Measurements from ENCODE around the gene EML3.
A peak's percentile ranks its signal among the peaks of the same experiment; 100 is the strongest.
"Not testable (repeated sequence)": the region's sequence is repeated elsewhere in the genome, so short reads cannot be mapped to it uniquely, and the experiment has no call there.

EML3 gene

GRCh38 chr11:62595124-62595523 is 17.5 kb downstream of the EML3 start:
- DNase-seq, result no peak

GRCh38 chr11:62593434-62594044 is 19.0 kb downstream of the EML3 start:
- peak; percentile 42 to 68 for DNase-seq

- no peak for DNase-seq
These were observed 19.6 kb downstream of the EML3 start for GRCh38 chr11:62592989-62593421.

- no peak for DNase-seq
These were observed 20.3 kb downstream of the EML3 start for GRCh38 chr11:62592146-62592815.

- peak; percentile 98 for DNase-seq
These were observed 21.0 kb downstream of the EML3 start, which contains the start of gene TUT1 for GRCh38 chr11:62591448-62592145. Gene TUT1, minus strand, starts transcription at chr11:62591523. Its CDS starts 38 bp downstream, at chr11:62591485.

- no peak for DNase-seq
These were observed 23.5 kb downstream of the EML3 start for GRCh38 chr11:62588966-62589637.

- not testable (repeated sequence) for DNase-seq
These were observed 27.2 kb downstream of the EML3 start for GRCh38 chr11:62585356-62585755.

- not testable (repeated sequence) for DNase-seq
These were observed 30.8 kb downstream of the EML3 start for GRCh38 chr11:62581735-62582134.

- DNase-seq, result no peak
These were observed 31.4 kb downstream of the EML3 start for GRCh38 chr11:62580959-62581715.

- no peak for DNase-seq
These were observed 33.3 kb downstream of the EML3 start for GRCh38 chr11:62579252-62579651.

DNA sequence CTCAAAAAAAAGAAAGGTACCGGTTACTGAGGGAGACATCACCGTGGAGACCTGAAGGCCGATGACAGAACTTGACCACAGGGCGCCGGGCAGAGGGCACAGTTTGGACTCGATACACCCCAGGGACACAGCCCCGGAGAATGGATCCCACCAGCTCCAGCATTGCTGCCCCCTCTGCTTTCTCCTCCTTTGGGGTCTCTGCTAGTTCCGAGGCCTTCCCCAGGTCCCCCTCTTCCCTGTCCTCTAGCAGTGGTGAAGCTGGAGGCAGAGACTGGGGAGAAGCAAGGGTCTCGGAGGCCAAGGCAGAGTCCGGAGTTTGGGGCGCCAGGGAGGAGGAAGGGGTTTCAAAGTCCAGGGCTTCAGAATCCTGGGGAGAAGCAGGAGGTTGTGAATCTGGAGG is 34.0 kb downstream of the EML3 start:
- no peak for DNase-seq

- DNase-seq, result no peak
These were observed 35.4 kb downstream of the EML3 start for GRCh38 chr11:62577046-62577714.

DNA sequence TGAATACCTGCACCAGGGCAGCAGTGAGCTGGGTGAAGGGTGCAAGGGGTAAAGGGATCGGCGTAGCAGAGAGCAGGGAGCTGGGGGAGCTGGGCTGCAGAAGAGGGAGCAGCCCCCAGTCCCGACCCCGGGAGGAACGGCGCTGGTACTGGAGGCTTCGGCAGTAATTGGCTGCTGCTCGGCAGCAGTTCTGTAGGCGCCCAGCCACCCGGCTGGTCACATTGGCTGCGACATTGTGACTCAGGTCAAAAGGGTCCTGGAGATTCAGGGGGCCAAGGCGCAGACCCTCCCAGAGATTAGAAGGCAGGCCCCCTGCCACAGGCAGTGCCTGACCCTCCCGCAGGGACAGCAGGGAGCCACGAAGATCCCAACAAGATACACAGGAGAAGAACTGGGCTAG is 36.7 kb downstream of the EML3 start:
- DNase-seq, result no peak

GRCh38 chr11:62575156-62575555 is 37.4 kb downstream of the EML3 start:
- DNase-seq, result peak; percentile 8 to 33

GRCh38 chr11:62574363-62575071 is 38.1 kb downstream of the EML3 start:
- no peak for DNase-seq

DNA sequence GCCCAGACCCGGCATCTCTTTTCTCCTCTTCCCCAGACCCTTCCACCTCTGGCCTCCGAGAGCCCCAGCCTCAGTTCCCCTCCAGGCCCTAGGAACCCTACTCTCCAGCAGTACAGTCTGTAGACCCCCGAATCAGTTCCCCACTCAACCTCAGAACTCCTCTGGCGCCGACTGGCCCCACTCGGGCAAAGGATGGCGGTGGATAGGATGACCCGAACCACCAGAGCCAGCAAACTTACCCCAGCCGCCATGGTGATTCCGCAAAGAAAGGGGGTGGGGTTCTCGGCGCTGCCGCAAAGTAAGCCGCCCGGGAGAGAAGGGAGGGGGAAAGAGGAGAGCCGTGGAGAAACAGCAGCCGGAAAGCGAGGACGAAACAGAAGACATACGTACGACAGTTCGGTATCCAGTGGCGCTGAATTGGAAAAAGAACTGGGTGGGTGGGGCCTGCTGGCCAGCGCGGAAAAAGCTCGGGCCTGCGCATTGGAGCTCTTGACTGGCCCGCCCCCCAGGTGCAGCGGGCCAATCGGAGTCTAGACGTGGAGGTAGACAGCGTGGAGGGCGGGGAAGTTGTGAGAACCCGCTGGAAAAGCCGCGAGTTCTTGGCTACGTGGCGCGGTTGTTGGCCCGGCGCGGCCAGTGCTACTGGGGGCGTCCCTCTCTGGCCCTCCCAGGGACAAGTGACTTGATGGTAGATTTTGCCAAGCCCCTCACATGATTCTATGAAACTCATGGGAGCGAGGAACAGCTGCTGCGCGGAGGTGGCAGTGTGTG is 38.8 kb downstream of the EML3 start, which contains the start of gene EEF1G:
TSS of gene EEF1G (minus strand) at position 300 of the 771 bp plus-strand sequence. CDS start at position 251, 49 bp downstream.
- peak; percentile 99 for DNase-seq

DNA sequence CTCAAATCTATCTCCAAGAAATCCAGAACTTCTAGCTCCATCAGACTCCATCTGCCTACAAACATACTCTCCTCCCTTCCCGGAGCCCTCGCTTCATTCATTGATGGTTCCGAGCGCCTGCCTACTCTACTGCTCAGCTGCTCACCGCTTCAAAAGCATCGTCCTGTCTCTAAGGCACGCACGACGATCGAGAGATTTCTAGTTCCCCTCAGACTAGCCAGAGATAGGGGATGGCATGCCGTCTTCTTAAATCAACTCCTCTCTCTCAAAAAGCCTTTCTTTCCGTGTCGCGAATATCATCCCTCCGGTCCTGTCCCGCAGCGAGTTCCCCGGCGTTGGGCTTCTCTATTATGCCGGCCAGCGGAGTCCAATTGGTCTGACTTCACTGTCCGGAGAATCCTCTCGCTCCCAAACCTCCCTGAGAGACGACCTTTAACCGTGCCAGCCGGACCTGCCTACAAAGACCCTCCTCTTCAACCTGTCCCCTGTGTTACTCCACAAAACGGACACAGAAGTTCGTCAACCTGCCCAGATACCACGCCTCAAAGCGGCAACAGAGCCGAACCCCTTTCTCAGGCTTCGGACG is 39.5 kb downstream of the EML3 start:
- DNase-seq, result no peak

- no peak for DNase-seq
These were observed 40.1 kb downstream of the EML3 start for GRCh38 chr11:62572431-62572830.

GRCh38 chr11:62571493-62571892 is 41.1 kb downstream of the EML3 start:
- DNase-seq, result not testable (repeated sequence)

DNA sequence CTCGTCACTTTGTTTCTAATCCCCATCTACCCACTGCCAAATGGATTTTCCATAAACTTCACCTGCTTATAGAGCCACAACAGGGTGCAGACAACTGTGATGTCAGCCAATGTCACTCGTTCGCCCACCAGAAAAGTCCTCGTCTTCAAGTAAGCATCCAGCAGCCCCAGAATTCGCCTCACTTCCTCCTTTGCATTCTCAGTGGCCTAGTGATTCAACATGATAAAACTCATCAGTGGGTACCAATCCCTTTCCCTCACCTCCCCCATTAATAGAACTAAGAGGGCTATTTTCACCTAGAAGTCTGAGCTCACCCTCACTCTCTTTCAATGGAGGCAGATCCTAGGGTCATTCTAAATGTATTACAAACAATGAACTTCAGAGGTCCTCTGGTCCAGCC is 41.7 kb downstream of the EML3 start:
- not testable (repeated sequence) for DNase-seq
